ENCODE measurements around the gene ESF1. TPM values are rescaled to one million over a fixed set of nuclear protein-coding genes. Genes with fewer than 3 reads are reported as not detected.

Gene ESF1
- total RNA-seq, 1 experiment from 2014 or later, result 36.9 TPM

DNA sequence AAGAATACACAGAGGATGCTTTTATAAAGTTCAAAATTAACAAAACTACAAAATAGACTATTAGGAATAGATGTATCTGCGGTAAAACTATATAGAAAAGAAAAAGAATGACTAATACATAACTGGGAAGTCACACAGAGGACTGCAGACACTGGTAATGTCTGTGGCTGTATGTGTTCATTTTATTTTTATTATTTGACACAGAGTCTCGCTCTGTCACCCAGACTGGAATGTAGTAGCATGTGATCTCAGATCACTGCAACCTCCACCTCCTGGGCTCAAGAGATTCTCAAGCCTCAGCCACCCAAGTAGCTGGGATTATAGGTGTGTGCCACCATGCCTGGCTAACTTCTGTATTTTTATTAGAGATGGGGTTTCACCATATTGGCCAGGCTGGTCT lies 38.9 kb downstream of the ESF1 start:
- no peak overlapping the region for H2AK5ac ChIP-seq (ENCODE audit: insufficient read length, low read length)
- H3K9me3 ChIP-seq (ENCODE audit: control insufficient read depth, low read depth, low read length), result no peaks in the 10 kb centered on the region
- no peak overlapping the region for H4K8ac ChIP-seq (replicated peaks; ENCODE audit: insufficient read length, low read depth, low read length)
- H3K18ac ChIP-seq (ENCODE audit: insufficient read length, low read depth, low read length), result no peak overlapping the region
- H2BK120ac ChIP-seq (ENCODE audit: low read depth, low read length, poor library complexity, severe bottlenecking), result no peak overlapping the region
- no peaks in the 10 kb centered on the region for H3K23me2 ChIP-seq (ENCODE audit: insufficient read length, low read depth, low read length, poor library complexity, severe bottlenecking)
- no peak overlapping the region for H4K91ac ChIP-seq (ENCODE audit: insufficient read length, low read depth, low read length)
- no peak overlapping the region for H3K23ac ChIP-seq (ENCODE audit: insufficient read length, low read depth, low read length)
- Mint-ChIP-seq H3K9me3 (peaks cover 15 to 18% of the 10 kb centered on the region in 2 experiments), H3K27me3 (ENCODE audit: low read depth) (no peaks in the 10 kb centered on the region), H3K27ac (no peak overlapping the region), H3K4me1 (no peaks in the 10 kb centered on the region), H3K4me3 (no peak overlapping the region), H3K36me3 (ENCODE audit: insufficient read depth in 1 of 3, low read depth in 3 of 3) (peaks cover 41 to 51% (median 44%) of the 10 kb centered on the region in 3 experiments)
- no peak overlapping the region for H2BK20ac ChIP-seq (ENCODE audit: low read depth, low read length, poor library complexity, severe bottlenecking)
- H3K27me3 ChIP-seq (ENCODE audit: insufficient read depth, low read length), result no peaks in the 10 kb centered on the region
- H3K79me1 ChIP-seq (ENCODE audit: insufficient read depth, low read depth, low read length, poor library complexity, severe bottlenecking), result no peaks in the 10 kb centered on the region
- DNase-seq, result no peak
- no peak overlapping the region for H2AFZ ChIP-seq (ENCODE audit: low read length)
- H3K4ac ChIP-seq (ENCODE audit: low read depth, low read length), result no peak overlapping the region
- H2BK5ac ChIP-seq (ENCODE audit: insufficient read length, low read length), result no peak overlapping the region
- H3K56ac ChIP-seq (ENCODE audit: insufficient read length, low read depth, low read length), result no peak overlapping the region
- H3K4me1 ChIP-seq (ENCODE audit: insufficient read depth, low read length), result no peaks in the 10 kb centered on the region
- TF ChIP-seq, protein P1, sequence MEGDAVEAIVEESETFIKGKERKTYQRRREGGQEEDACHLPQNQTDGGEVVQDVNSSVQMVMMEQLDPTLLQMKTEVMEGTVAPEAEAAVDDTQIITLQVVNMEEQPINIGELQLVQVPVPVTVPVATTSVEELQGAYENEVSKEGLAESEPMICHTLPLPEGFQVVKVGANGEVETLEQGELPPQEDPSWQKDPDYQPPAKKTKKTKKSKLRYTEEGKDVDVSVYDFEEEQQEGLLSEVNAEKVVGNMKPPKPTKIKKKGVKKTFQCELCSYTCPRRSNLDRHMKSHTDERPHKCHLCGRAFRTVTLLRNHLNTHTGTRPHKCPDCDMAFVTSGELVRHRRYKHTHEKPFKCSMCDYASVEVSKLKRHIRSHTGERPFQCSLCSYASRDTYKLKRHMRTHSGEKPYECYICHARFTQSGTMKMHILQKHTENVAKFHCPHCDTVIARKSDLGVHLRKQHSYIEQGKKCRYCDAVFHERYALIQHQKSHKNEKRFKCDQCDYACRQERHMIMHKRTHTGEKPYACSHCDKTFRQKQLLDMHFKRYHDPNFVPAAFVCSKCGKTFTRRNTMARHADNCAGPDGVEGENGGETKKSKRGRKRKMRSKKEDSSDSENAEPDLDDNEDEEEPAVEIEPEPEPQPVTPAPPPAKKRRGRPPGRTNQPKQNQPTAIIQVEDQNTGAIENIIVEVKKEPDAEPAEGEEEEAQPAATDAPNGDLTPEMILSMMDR (conservative IDR thresholded peaks at IDR 0.05), result no peak
- H4K5ac ChIP-seq (ENCODE audit: insufficient read length, low read depth, low read length), result no peak overlapping the region
- H2BK12ac ChIP-seq (ENCODE audit: insufficient read length, low read depth, low read length), result no peak overlapping the region
- no peaks in the 10 kb centered on the region for H3K79me2 ChIP-seq (ENCODE audit: insufficient read depth, low read length)
- H3K27ac ChIP-seq (ENCODE audit: insufficient read length, low read depth, low read length), result no peak overlapping the region
- H3K4me2 ChIP-seq (ENCODE audit: insufficient read depth, insufficient read length, low read length), result no peak overlapping the region
- H2BK15ac ChIP-seq (ENCODE audit: low read depth, low read length), result no peak overlapping the region
- H4K20me1 ChIP-seq (ENCODE audit: control insufficient read depth, insufficient read depth, insufficient read length), result no peaks in the 10 kb centered on the region
- no peak overlapping the region for H3K14ac ChIP-seq (ENCODE audit: insufficient read depth, low read length)
- no CpG with 5 or more reads among the region's 2 CpGs for WGBS (ENCODE audit: extremely low coverage, insufficient read length, low lambda C conversion rate)
- H3K9ac ChIP-seq (ENCODE audit: extremely low read depth, insufficient read length, low read length), result no peak overlapping the region
- no peak overlapping the region for H3T11ph ChIP-seq (ENCODE audit: low read length)

All from H9 (cell line).